Lung (tissue), 12 donors: Measurements from ENCODE around the gene GGT5. TPM values are rescaled to one million over a fixed set of nuclear protein-coding genes. Genes with fewer than 3 reads are reported as not detected.
"Not testable (repeated sequence)": the region's sequence is repeated elsewhere in the genome, so short reads cannot be mapped to it uniquely, and the experiment has no call there.

Source experiments
- ATAC-seq: fragments of 200-7000 bp; cut with Tn5 transposase; one replicate; pipeline ENCODE4 v1.9.1; 2020; ENCODE audit warnings: moderate number of reproducible peaks; ENCODE audit not compliant: insufficient read depth, low FRiP score
- DNase-seq, 3 donors: peaks; one replicate each; pipeline ENCODE4 v3.0.0-alpha.2; 2013 to 2017
- H3K27ac ChIP-seq, 2 donors: one replicate each; pipeline ENCODE4 v1.5.1; 2013; ENCODE audit warnings: mild to moderate bottlenecking in 2 of 2, moderate library complexity in 2 of 2, control low read depth in 1 of 2, inconsistent platforms in 1 of 2, low read depth in 1 of 2, low read length in 1 of 2
- H3K27me3 ChIP-seq, 3 donors: one replicate each; pipeline ENCODE4 v1.5.1; 2013; ENCODE audit warnings: low read length in 2 of 3; ENCODE audit not compliant: control insufficient read depth in 3 of 3, insufficient read depth in 3 of 3
- H3K36me3 ChIP-seq, 4 donors: one replicate each; pipeline ENCODE4 v1.5.1; 2013; ENCODE audit warnings: low read length in 4 of 4, mild to moderate bottlenecking in 1 of 4, moderate library complexity in 1 of 4; ENCODE audit not compliant: control insufficient read depth in 4 of 4, insufficient read depth in 4 of 4
- H3K4me1 ChIP-seq, 5 donors: one replicate each; pipeline ENCODE4 v1.5.1; 2013; ENCODE audit warnings: low read length in 5 of 5, mild to moderate bottlenecking in 2 of 5, moderate library complexity in 1 of 5; ENCODE audit not compliant: control insufficient read depth in 5 of 5, insufficient read depth in 5 of 5
- H3K4me3 ChIP-seq: one replicate; pipeline ENCODE4 v1.5.1; 2013; ENCODE audit warnings: mild to moderate bottlenecking, control low read depth, moderate library complexity
- H3K9ac ChIP-seq, 2 donors: one replicate each; pipeline ENCODE4 v1.5.1; 2013; ENCODE audit warnings: low read length in 2 of 2, control low read depth in 1 of 2; ENCODE audit not compliant: insufficient read depth in 1 of 2
- H3K9me3 ChIP-seq, 4 donors: one replicate each; pipeline ENCODE4 v1.5.1; 2013; ENCODE audit warnings: low read length in 3 of 4, mild to moderate bottlenecking in 1 of 4, moderate library complexity in 1 of 4; ENCODE audit not compliant: control insufficient read depth in 4 of 4, insufficient read depth in 3 of 4
- CTCF ChIP-seq: IDR thresholded peaks from 2 replicates; pipeline ENCODE4 v1.5.1; 2012; ENCODE audit warnings: mild to moderate bottlenecking; ENCODE audit errors: control extremely low read depth, extremely low read depth
- WGBS, 2 donors: extraction: QIAGEN DNeasy Blood & Tissue Kit; methylation state at CpG; one replicate each; pipeline ENCODE4 v1.1.7; 2013; 5-methylcytosine and 5-hydroxymethylcytosine counted together
- polyA plus RNA-seq, 2 donors: library from polyadenylated mRNA; stranded (reverse); fragments of 200-250 nt; gene quantifications; one replicate each; pipeline ENCODE4 v1.2.1, GENCODE V29; 2013
- total RNA-seq, 2 donors: library from RNA; depleted of rRNA in 1 of 2; stranded (reverse); fragments of >200 nt in 1 of 2; gene quantifications; one replicate each; pipeline ENCODE4 v1.2.1, GENCODE V29; 2014 to 2021
- donor health status: control.
- donor health status: control.
- donor health status: Bipolar disorder and iron deficiency.
- donor health status: healthy.
- donor health status: DM: yes; HTN: yes; CAD: no.

Gene GGT5
- total and polyA plus RNA-seq, 4 donors, result 9.8 to 92.0 (median 54.7) TPM

- Histone ChIP-seq H3K27ac (peak overlapping the region; percentile 31 to 68), H3K4me3 (no peak overlapping the region), H3K9ac (peak overlapping the region in 1 of 2 donors; percentile 68), H3K9me3 (no peaks in the 10 kb centered on the region), H3K4me1 (peaks cover 6 to 43% (median 31%) of the 10 kb centered on the region in 5 donors), H3K36me3 (peaks cover 0 to 6% (median 0%) of the 10 kb centered on the region in 4 donors), H3K27me3 (no peaks in the 10 kb centered on the region)
- 61 to 78% methylated on average over 4 of the region's 4 CpGs for WGBS, 2 donors
- TF ChIP-seq CTCF, result no peak
- DNase-seq, result peak in 2 of 3 donors; percentile 73 to 78
- ATAC-seq, result no peak
Measured at GRCh38 chr22:24285245-24285644, 40.4 kb upstream of the GGT5 start.

GRCh38 chr22:24284747-24285203 lies 39.9 kb upstream of the GGT5 start:
- H3K4me1 ChIP-seq, result peaks cover 3 to 39% (median 26%) of the 10 kb centered on the region in 5 donors
- peaks cover 0 to 6% (median 0%) of the 10 kb centered on the region in 4 donors for H3K36me3 ChIP-seq
- ATAC-seq, result no peak

GRCh38 chr22:24282401-24282800 lies 37.5 kb upstream of the GGT5 start:
- WGBS, 2 donors, result 64 to 69% methylated on average over 2 of the region's 2 CpGs
- Histone ChIP-seq H3K4me3 (no peak overlapping the region), H3K27me3 (no peaks in the 10 kb centered on the region), H3K9ac (no peak overlapping the region), H3K4me1 (peaks cover 2 to 28% (median 17%) of the 10 kb centered on the region in 5 donors), H3K36me3 (peaks cover 0 to 6% (median 0%) of the 10 kb centered on the region in 4 donors), H3K9me3 (no peaks in the 10 kb centered on the region), H3K27ac (no peak overlapping the region)
- ATAC-seq (no peak), DNase-seq (no peak)
- TF ChIP-seq CTCF, result no peak

More at GRCh38 chr22:24284747-24285203, 39.9 kb upstream of the GGT5 start:
- DNase-seq, result no peak
- TF ChIP-seq CTCF, result no peak
- Histone ChIP-seq H3K9me3 (no peaks in the 10 kb centered on the region), H3K4me3 (no peak overlapping the region), H3K27ac (peak overlapping the region; percentile 31 to 68), H3K27me3 (no peaks in the 10 kb centered on the region), H3K9ac (peak overlapping the region in 1 of 2 donors; percentile 68)
- 74 to 86% methylated on average over 2 of the region's 2 CpGs for WGBS, 2 donors

GRCh38 chr22:24280363-24280762 lies 35.5 kb upstream of the GGT5 start:
- not testable (repeated sequence) for H3K36me3 ChIP-seq, H3K4me3 ChIP-seq, H3K27ac ChIP-seq, H3K27me3 ChIP-seq, ATAC-seq, H3K9me3 ChIP-seq, H3K9ac ChIP-seq, DNase-seq
- peaks cover 2 to 18% (median 12%) of the 10 kb centered on the region in 5 donors for H3K4me1 ChIP-seq
- 88 to 100% methylated on average over 1 of the region's 1 CpG for WGBS, 2 donors

- not testable (repeated sequence) for ATAC-seq, H3K36me3 ChIP-seq, H3K9me3 ChIP-seq, H3K27me3 ChIP-seq, H3K4me3 ChIP-seq
- H3K9ac ChIP-seq, result peak overlapping the region in 1 of 2 donors; percentile 47
- DNase-seq, result peak in 1 of 3 donors; percentile 35
- peak overlapping the region in 1 of 2 donors; percentile 79 for H3K27ac ChIP-seq
- 36 to 52% methylated on average over 6 of the region's 7 CpGs for WGBS, 2 donors
- H3K4me1 ChIP-seq, result peaks cover 4 to 29% (median 14%) of the 10 kb centered on the region in 5 donors
Measured at GRCh38 chr22:24274696-24275405, 30.0 kb upstream of the GGT5 start.

- DNase-seq, H3K4me3 ChIP-seq, H3K27ac ChIP-seq, H3K9me3 ChIP-seq, ATAC-seq, H3K36me3 ChIP-seq, H3K27me3 ChIP-seq: not testable (repeated sequence)
- H3K9ac ChIP-seq, result peak overlapping the region in 1 of 2 donors; percentile 47
- peaks cover 4 to 29% (median 14%) of the 10 kb centered on the region in 5 donors for H3K4me1 ChIP-seq
- 71 to 78% methylated on average over 4 of the region's 4 CpGs for WGBS, 2 donors
Measured at GRCh38 chr22:24273906-24274305, 29.0 kb upstream of the GGT5 start.
